Endothelial cell (in vitro differentiated cells): ENCODE data around the gene CST3. TPM values are rescaled to one million over a fixed set of nuclear protein-coding genes. Genes with fewer than 3 reads are reported as not detected.

Source experiments
- DNase-seq: peaks from one replicate; pipeline ENCODE4 v3.0.0; 2021; ENCODE audit warnings: low spot score
- H3K27ac Mint-ChIP-seq: one replicate; pipeline ENCODE4 v1.8.0; 2021; ENCODE audit warnings: mixed read lengths, inconsistent platforms; ENCODE audit not compliant: unreplicated experiment
- H3K27me3 Mint-ChIP-seq: one replicate; pipeline ENCODE4 v1.8.0; 2021; ENCODE audit warnings: mild to moderate bottlenecking, moderate library complexity, mixed read lengths, inconsistent platforms; ENCODE audit not compliant: unreplicated experiment
- H3K36me3 Mint-ChIP-seq: one replicate; pipeline ENCODE4 v1.8.0; 2021; ENCODE audit warnings: mild to moderate bottlenecking, low read depth, mixed read lengths, inconsistent platforms; ENCODE audit not compliant: unreplicated experiment
- H3K4me1 Mint-ChIP-seq: one replicate; pipeline ENCODE4 v1.8.0; 2021; ENCODE audit warnings: mild to moderate bottlenecking, mixed read lengths, inconsistent platforms; ENCODE audit not compliant: unreplicated experiment
- H3K4me3 Mint-ChIP-seq: one replicate; pipeline ENCODE4 v1.8.0; 2021; ENCODE audit warnings: mild to moderate bottlenecking, mixed read lengths, inconsistent platforms; ENCODE audit not compliant: unreplicated experiment
- H3K9me3 Mint-ChIP-seq: one replicate; pipeline ENCODE4 v1.8.0; 2021; ENCODE audit warnings: mixed read lengths, inconsistent platforms; ENCODE audit not compliant: unreplicated experiment
- CTCF ChIP-seq: fragments of 200-600 bp; sonication (generic); IDR thresholded peaks from one replicate; pipeline ENCODE4 v1.5.0; 2021; ENCODE audit warnings: antibody characterized with exemption; ENCODE audit not compliant: unreplicated experiment
- total RNA-seq: library from RNA; stranded (reverse); fragmentation: NEBNext Ultra II Directional; extraction: Animal tissue kit (Norgen Biotek cat#: 25700); gene quantifications from one replicate; pipeline ENCODE4 v1.2.1, GENCODE V29; 2021; ENCODE audit not compliant: unreplicated experiment

Gene CST3
- total RNA-seq, 1 donor from 2014 or later, result 40.6 TPM

- no peak overlapping the region for H3K4me3 Mint-ChIP-seq
- H3K36me3 Mint-ChIP-seq, result no peaks in the 10 kb centered on the region
- peaks cover 3% of the 10 kb centered on the region for H3K27me3 Mint-ChIP-seq
- no peak for DNase-seq
- no peak overlapping the region for H3K27ac Mint-ChIP-seq
- H3K4me1 Mint-ChIP-seq, result peaks cover 3% of the 10 kb centered on the region
- no peaks in the 10 kb centered on the region for H3K9me3 Mint-ChIP-seq
- TF ChIP-seq CTCF, result no peak
These were observed 53.1 kb downstream of the CST3 start for GRCh38 chr20:23584434-23585199.

Other genes starting within 250 kb of the CST3 start
- 9.6 TPM for gene NAPB, start 216.5 kb downstream of the CST3 start, total RNA-seq
- not detected for gene CSTL1, start 198.3 kb downstream of the CST3 start, total RNA-seq
- gene CST11, start 185.1 kb downstream of the CST3 start, total RNA-seq, result not detected
- not detected for gene CST8, start 146.8 kb downstream of the CST3 start, total RNA-seq
- not detected for gene CST9L, start 69.5 kb downstream of the CST3 start, total RNA-seq
- not detected for gene CST9, start 32.0 kb downstream of the CST3 start, total RNA-seq
- not detected for gene CST4, start 51.1 kb upstream of the CST3 start, total RNA-seq
- 130 TPM for gene CST1, start 113.0 kb upstream of the CST3 start, total RNA-seq
- not detected for gene CST2, start 188.8 kb upstream of the CST3 start, total RNA-seq
- not detected for gene CST5, start 241.8 kb upstream of the CST3 start, total RNA-seq